ENCODE data around the gene SLC1A2. TPM values are rescaled to one million over a fixed set of nuclear protein-coding genes. Genes with fewer than 3 reads are reported as not detected.

Gene SLC1A2
- total RNA-seq, 2 experiments from 2014 or later, result not detected

DNA sequence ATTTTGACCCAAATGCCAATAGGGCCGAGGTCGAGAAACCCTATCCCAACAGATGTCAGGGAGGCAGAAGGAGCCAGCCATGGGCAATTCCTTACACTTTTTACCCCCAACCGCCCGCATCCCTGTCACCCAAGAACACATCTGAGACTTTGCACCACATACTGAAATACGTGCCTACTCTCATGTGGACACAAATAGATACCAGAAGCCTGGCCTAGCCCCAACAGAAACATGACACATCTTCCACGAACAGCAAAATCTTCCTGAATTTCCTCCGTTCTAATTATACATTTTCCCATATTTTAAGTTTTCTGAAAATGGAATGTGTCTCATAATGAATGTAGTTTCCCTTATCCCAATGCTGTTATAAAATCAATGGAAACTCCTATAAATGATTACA is 64.7 kb downstream of the SLC1A2 start:
- TF ChIP-seq, protein P1, sequence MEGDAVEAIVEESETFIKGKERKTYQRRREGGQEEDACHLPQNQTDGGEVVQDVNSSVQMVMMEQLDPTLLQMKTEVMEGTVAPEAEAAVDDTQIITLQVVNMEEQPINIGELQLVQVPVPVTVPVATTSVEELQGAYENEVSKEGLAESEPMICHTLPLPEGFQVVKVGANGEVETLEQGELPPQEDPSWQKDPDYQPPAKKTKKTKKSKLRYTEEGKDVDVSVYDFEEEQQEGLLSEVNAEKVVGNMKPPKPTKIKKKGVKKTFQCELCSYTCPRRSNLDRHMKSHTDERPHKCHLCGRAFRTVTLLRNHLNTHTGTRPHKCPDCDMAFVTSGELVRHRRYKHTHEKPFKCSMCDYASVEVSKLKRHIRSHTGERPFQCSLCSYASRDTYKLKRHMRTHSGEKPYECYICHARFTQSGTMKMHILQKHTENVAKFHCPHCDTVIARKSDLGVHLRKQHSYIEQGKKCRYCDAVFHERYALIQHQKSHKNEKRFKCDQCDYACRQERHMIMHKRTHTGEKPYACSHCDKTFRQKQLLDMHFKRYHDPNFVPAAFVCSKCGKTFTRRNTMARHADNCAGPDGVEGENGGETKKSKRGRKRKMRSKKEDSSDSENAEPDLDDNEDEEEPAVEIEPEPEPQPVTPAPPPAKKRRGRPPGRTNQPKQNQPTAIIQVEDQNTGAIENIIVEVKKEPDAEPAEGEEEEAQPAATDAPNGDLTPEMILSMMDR (conservative IDR thresholded peaks at IDR 0.05; ENCODE audit: low read length), result no peak
- TF ChIP-seq EZH2phosphoT487 (IDR thresholded peaks at IDR 0.05; ENCODE audit: borderline replicate concordance, low read depth, low read length), result no peak
- CTCF ChIA-PET (ENCODE audit: unreplicated experiment), result no interaction called here

DNA sequence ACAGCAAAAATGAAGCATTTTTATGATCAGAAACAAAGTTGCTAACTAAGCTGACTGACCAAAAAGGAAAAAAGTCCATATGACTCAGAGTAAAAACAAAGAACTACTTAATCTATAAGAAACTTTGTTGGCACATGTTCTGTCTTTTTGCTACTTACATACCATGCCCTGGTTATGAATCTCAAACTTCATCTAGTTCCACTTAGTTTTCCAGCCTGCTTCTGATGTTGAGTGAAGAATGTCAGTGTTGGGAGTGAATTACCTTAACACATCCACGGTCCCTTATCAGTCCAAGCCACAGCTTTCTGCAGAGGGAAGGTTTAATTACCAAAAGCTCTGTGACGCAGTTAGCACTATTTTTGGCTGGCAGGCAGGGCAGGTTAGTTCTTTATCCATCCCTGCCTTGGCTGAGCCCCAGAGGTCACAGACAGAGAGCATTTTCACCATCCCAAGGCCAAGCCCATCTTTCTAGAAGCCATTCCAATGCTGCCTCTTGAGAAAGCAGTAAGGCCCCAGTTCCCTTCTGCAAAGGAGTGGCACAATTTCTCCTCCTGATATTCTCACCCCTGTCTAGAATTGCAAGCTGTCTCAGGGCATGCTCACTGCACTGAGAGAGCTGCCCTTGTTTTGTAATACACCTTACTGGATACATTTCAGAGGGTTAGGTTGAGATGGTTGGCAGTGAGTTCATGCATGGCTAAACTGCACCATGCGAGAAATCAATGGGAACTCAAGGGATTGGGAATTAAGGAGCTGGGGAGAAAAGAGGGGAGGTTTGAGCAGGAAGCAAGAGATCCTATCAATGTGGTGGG is 67.1 kb downstream of the SLC1A2 start:
- H3K9me3 ChIP-seq (ENCODE audit: low read length), result no peaks in the 10 kb centered on the region
- H3K4me2 ChIP-seq (ENCODE audit: low read length), result no peak overlapping the region
- H3K27ac ChIP-seq (ENCODE audit: low read depth, low read length, poor library complexity, severe bottlenecking), result no peak overlapping the region
- H2AFZ ChIP-seq (ENCODE audit: low read length), result no peak overlapping the region
- H3K9me2 ChIP-seq (ENCODE audit: insufficient read depth, low read length), result no peaks in the 10 kb centered on the region
- no peak for DNase-seq (ENCODE audit: low spot score)
- no TSS peak for BruUV-seq (replicated peaks)
- CTCF ChIA-PET (ENCODE audit: unreplicated experiment), result no interaction called here
- intact Hi-C loops (cut with micrococcal nuclease; ENCODE audit: unreplicated experiment), result no loop called here
- no peaks in the 10 kb centered on the region for H3K4me1 ChIP-seq (ENCODE audit: insufficient read depth, low read length, poor library complexity, severe bottlenecking)
- POLR2A ChIA-PET, result no interaction called here
- no peaks in the 10 kb centered on the region for H3K79me2 ChIP-seq (ENCODE audit: insufficient read depth, low read depth, low read length)
- no peak overlapping the region for H3K4me3 ChIP-seq (ENCODE audit: low read depth, low read length, poor library complexity, severe bottlenecking)
- no peak for TF ChIP-seq EZH2phosphoT487 (IDR thresholded peaks at IDR 0.05; ENCODE audit: borderline replicate concordance, low read depth, low read length)
- TF ChIP-seq, protein P1 (conservative IDR thresholded peaks at IDR 0.05; ENCODE audit: low read length), result no peak
- no peaks in the 10 kb centered on the region for H4K20me1 ChIP-seq (ENCODE audit: insufficient read depth, low read length)
- no peaks in the 10 kb centered on the region for H3K36me3 ChIP-seq (ENCODE audit: insufficient read depth, low read length)

More for the DNA sequence above, 64.7 kb downstream of the SLC1A2 start:
- H3K79me2 ChIP-seq (ENCODE audit: insufficient read depth, low read depth, low read length), result no peaks in the 10 kb centered on the region
- H2AFZ ChIP-seq (ENCODE audit: low read length), result no peak overlapping the region
- POLR2A ChIA-PET, result no interaction called here
- H3K4me3 ChIP-seq (ENCODE audit: low read depth, low read length, poor library complexity, severe bottlenecking), result no peak overlapping the region
- BruUV-seq (replicated peaks), result no TSS peak
- no peaks in the 10 kb centered on the region for H3K36me3 ChIP-seq (ENCODE audit: insufficient read depth, low read length)
- intact Hi-C loops (cut with micrococcal nuclease; ENCODE audit: unreplicated experiment), result no loop called here
- no peak overlapping the region for H3K4me2 ChIP-seq (ENCODE audit: low read length)
- H3K4me1 ChIP-seq (ENCODE audit: insufficient read depth, low read length, poor library complexity, severe bottlenecking), result no peaks in the 10 kb centered on the region
- H3K27ac ChIP-seq (ENCODE audit: low read depth, low read length, poor library complexity, severe bottlenecking), result no peak overlapping the region
- H3K9me3 ChIP-seq (ENCODE audit: low read length), result no peaks in the 10 kb centered on the region
- no peak for DNase-seq (ENCODE audit: low spot score)
- H4K20me1 ChIP-seq (ENCODE audit: insufficient read depth, low read length), result no peaks in the 10 kb centered on the region
- H3K9me2 ChIP-seq (ENCODE audit: insufficient read depth, low read length), result no peaks in the 10 kb centered on the region

DNA sequence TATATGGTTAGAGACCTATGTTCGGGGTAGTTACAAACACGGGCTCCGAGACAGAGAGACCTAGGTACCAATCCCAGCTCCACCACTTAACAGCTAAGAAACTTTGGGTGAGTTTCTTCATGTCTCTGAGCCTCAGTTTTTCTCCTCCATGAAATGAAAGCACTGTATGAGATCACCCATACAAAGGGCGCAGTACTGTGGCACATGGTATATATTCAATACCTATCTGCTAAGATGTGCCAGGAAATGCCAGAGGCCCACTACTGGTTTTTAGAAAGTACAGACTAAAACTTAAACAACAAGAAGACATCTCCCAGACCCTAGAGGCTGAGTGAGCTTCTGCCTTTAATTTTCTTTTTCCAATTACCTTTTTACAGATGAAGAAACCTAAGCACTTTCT is 69.5 kb downstream of the SLC1A2 start:
- no peak for TF ChIP-seq EZH2phosphoT487 (IDR thresholded peaks at IDR 0.05; ENCODE audit: borderline replicate concordance, low read depth, low read length)
- TF ChIP-seq, protein P1 (conservative IDR thresholded peaks at IDR 0.05; ENCODE audit: low read length), result no peak
- Histone ChIP-seq H3K79me2 (ENCODE audit: insufficient read depth, low read depth, low read length) (no peaks in the 10 kb centered on the region), H3K4me1 (ENCODE audit: insufficient read depth, low read length, poor library complexity, severe bottlenecking) (no peaks in the 10 kb centered on the region), H3K27ac (ENCODE audit: low read depth, low read length, poor library complexity, severe bottlenecking) (no peak overlapping the region), H3K4me2 (ENCODE audit: low read length) (no peak overlapping the region), H3K9me3 (ENCODE audit: low read length) (no peaks in the 10 kb centered on the region), H3K9me2 (ENCODE audit: insufficient read depth, low read length) (no peaks in the 10 kb centered on the region), H4K20me1 (ENCODE audit: insufficient read depth, low read length) (no peaks in the 10 kb centered on the region), H2AFZ (ENCODE audit: low read length) (no peak overlapping the region), H3K36me3 (ENCODE audit: insufficient read depth, low read length) (no peaks in the 10 kb centered on the region), H3K4me3 (ENCODE audit: low read depth, low read length, poor library complexity, severe bottlenecking) (no peak overlapping the region)
- no peak for DNase-seq (ENCODE audit: low spot score)
- ChIA-PET CTCF (ENCODE audit: unreplicated experiment) (no interaction called here), POLR2A (interaction anchor here (1.8 kb wide), 1 partner anchor 16 kb away, joined by 4 read pairs; no protein-coding TSS in a partner anchor)
- no TSS peak for BruUV-seq (replicated peaks)
- intact Hi-C loops (cut with micrococcal nuclease; ENCODE audit: unreplicated experiment), result no loop called here
